NCI-H2196 treated with DMSO at 0.1 percent for 48 hours (cell line): ENCODE results near the gene PRR15L.
"Not testable (repeated sequence)": the region's sequence is repeated elsewhere in the genome, so short reads cannot be mapped to it uniquely, and the experiment has no call there.

Experiments used
- DNase-seq: peaks from one replicate; lab custom pipeline; 2025; ENCODE audit not compliant: unreplicated experiment; lab: John Stamatoyannopoulos, UW

The PRR15L gene

GRCh38 chr17:47937941-47938340, 19.7 kb downstream of the PRR15L start:
- no peak for DNase-seq

GRCh38 chr17:47935961-47936360, 21.7 kb downstream of the PRR15L start:
- DNase-seq, result no peak

- DNase-seq, result not testable (repeated sequence)
These were observed 22.2 kb downstream of the PRR15L start for GRCh38 chr17:47935468-47935867.

GRCh38 chr17:47934856-47935255, 22.8 kb downstream of the PRR15L start:
- no peak for DNase-seq

- no peak for DNase-seq
These were observed 25.8 kb downstream of the PRR15L start for GRCh38 chr17:47931848-47932247.

- DNase-seq, result no peak
These were observed 28.3 kb downstream of the PRR15L start for GRCh38 chr17:47929218-47930000.

- no peak for DNase-seq
These were observed 29.3 kb downstream of the PRR15L start for GRCh38 chr17:47928415-47928814.

- DNase-seq, result no peak
These were observed 29.8 kb downstream of the PRR15L start for GRCh38 chr17:47927821-47928400.

- DNase-seq, result no peak
These were observed 32.0 kb downstream of the PRR15L start for GRCh38 chr17:47925678-47925988.

GRCh38 chr17:47924785-47925677, 32.7 kb downstream of the PRR15L start:
- DNase-seq, result no peak

- DNase-seq, result not testable (repeated sequence)
These were observed 37.8 kb downstream of the PRR15L start for GRCh38 chr17:47919889-47920288.

GRCh38 chr17:47918991-47919390, 38.7 kb downstream of the PRR15L start:
- DNase-seq, result no peak

GRCh38 chr17:47918006-47918405, 39.7 kb downstream of the PRR15L start:
- no peak for DNase-seq

GRCh38 chr17:47917581-47917980, 40.1 kb downstream of the PRR15L start:
- DNase-seq, result no peak

GRCh38 chr17:47916489-47917208, 41.0 kb downstream of the PRR15L start:
- DNase-seq, result no peak

- DNase-seq, result no peak
These were observed 41.8 kb downstream of the PRR15L start for GRCh38 chr17:47915776-47916398.

- DNase-seq, result no peak
These were observed 43.3 kb downstream of the PRR15L start for GRCh38 chr17:47914306-47914948.

- DNase-seq, result no peak
These were observed 44.6 kb downstream of the PRR15L start for GRCh38 chr17:47913050-47913449.

- DNase-seq, result no peak
These were observed 49.6 kb downstream of the PRR15L start for GRCh38 chr17:47907932-47908562.

GRCh38 chr17:47906443-47906842, 51.2 kb downstream of the PRR15L start:
- no peak for DNase-seq
